Measurements from ENCODE around the gene ST8SIA1.

GRCh38 chr12:22264380-22264779 is 70.1 kb downstream of the ST8SIA1 start:
- no peak for TF ChIP-seq EZH2 (IDR thresholded peaks at IDR 0.05; ENCODE audit: low read length, unreplicated experiment)
- TF ChIP-seq EZH2phosphoT487 (IDR thresholded peaks at IDR 0.05; ENCODE audit: borderline replicate concordance, low read length): no peak
- TF ChIP-seq CTCF (conservative IDR thresholded peaks at IDR 0.05; ENCODE audit: low read depth, low read length): no peak

Measured in PC-3 (cell line).